Hepatic stellate cell (primary cell): ENCODE results near the gene RIMBP3B.
"Not testable (repeated sequence)": the region's sequence is repeated elsewhere in the genome, so short reads cannot be mapped to it uniquely, and the experiment has no call there.

Experiments
- DNase-seq: peaks from one replicate; pipeline ENCODE4 v3.0.0; 2011; ENCODE audit warnings: low spot score

Gene RIMBP3B

DNA sequence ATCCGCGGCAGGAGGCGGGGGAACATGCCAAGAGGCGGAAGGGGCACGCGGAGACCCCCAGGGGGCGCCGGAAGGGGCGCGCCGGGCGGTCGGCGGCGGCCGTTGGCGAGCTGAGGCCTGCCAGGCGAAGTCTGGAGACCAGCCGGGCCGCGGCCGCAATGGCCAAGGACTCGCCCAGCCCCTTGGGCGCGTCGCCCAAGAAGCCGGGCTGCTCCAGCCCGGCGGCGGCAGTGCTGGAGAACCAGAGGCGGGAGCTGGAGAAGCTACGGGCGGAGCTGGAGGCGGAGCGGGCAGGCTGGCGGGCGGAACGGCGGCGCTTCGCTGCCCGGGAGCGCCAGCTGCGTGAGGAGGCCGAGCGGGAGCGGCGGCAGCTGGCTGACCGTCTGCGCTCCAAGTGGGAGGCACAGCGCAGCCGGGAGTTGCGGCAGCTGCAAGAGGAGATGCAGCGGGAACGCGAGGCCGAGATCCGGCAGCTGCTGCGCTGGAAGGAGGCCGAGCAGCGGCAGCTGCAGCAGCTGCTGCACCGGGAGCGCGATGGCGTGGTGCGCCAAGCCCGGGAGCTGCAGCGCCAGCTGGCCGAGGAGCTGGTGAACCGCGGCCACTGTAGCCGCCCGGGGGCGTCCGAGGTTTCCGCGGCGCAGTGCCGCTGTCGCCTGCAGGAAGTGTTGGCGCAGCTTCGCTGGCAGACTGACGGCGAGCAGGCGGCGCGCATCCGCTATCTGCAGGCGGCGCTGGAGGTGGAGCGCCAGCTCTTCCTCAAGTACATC lies at the start of gene RIMBP3B:
RIMBP3B (plus strand) TSS at position 51 of the 767 bp plus-strand sequence; CDS start at position 159, 108 bp downstream.
- not testable (repeated sequence) for DNase-seq

DNA sequence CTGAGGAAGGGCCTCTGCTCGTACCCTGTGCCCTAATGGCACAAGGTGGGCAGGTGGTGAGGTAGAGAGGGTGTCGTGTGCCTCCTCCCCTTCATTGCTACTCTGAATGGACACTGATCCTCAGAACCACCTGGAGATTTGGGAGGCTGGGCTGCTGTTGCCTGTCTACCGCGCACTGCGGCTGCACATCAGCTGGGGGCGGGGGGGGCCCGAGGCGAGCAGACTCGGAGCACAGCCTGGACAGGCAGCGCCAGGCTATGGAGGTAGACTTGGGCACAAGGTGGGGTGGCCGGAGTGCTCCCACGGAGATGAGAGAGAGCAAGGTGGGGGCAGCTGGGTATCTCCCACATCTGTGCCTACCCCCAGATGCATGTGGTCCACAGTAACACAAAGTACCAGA lies 26.0 kb upstream of the RIMBP3B start:
- DNase-seq = not testable (repeated sequence)

DNA sequence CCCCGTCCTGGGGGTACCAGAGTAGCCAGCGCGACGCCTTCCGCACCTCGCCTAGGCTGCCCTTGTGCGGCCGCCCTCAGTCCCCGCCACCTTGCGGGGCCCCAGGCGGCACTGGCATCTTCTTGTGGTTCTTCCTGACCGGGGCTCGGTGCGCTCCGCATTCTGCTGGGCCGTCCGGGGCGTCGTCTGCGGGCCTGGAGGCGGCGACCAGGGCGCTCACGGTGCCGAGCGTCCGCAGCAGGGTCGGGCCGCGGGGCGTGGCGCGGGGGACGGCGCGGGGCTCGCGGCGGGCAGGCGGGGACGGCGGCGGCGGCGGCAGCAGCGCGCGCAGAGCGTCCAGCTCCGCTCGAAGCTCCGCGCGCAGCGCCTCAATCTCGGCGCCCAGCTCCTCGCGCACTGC lies 23.0 kb upstream of the RIMBP3B start:
- not testable (repeated sequence) for DNase-seq

DNA sequence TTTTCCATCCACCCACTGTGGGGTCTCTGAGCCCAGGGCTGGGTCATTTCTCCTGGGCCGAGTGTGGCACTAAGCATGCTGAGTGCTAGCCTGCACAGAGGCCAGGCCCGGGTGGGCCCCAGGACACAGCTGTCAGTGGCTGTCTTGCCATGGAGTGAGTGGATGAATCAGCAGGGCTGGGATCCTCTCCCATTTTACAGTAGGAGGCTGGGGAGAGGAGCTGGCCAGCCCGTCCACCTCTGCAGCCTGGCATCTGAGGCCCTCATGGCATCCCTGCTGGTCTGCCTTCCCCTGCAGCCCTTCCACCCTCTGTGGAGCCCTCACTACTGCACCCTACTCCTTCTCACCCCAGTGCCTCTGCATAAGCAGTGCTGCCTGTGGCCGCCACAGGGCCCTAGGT lies 21.1 kb upstream of the RIMBP3B start:
- DNase-seq = not testable (repeated sequence)

- not testable (repeated sequence) for DNase-seq
Measured at GRCh38 chr22:21363061-21363460, 20.5 kb upstream of the RIMBP3B start.

DNA sequence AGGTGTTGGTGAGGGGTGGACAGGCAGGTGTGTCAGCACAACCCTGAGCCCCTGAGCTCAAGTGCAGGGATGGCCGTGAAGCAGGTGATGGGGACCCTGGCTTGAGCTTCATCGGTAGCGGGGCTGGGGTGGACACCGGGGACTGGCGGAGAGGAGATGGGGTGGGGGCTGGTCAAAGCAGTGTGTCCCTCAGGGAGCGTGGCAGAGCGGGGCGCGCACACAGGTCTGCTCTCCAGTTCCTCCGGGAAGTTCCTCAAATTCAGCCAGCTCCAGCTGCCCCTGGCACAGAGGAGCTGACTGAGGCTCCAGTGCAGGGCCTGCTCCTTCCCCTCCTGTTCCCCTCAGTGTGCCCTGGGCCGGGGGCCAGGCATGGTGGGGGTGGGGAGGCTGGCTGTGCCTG lies 19.7 kb upstream of the RIMBP3B start:
- not testable (repeated sequence) for DNase-seq

- not testable (repeated sequence) for DNase-seq
Measured at GRCh38 chr22:21364362-21364761, 19.2 kb upstream of the RIMBP3B start.

DNA sequence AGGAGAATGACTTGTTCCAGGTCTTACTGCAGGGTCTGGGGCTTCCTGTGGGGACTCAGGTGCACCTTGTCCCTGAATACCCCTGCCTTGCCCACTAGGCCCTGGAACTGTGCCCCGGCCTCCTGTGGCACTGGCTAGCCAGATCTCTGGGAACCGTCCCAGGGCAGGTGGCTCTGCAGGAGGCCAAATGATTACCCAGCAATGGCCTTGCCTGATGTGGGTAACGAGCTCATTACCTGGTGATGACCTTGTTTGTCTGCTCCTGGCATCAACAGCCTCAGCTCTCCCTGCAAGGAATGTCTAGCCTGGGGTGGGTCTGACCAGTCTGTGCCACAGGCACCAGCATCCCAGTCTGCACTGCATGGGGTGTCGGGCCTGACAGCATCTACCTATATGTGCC lies 18.2 kb upstream of the RIMBP3B start:
- not testable (repeated sequence) for DNase-seq

- DNase-seq = not testable (repeated sequence)
Measured at GRCh38 chr22:21368603-21369310, 14.8 kb upstream of the RIMBP3B start.

DNA sequence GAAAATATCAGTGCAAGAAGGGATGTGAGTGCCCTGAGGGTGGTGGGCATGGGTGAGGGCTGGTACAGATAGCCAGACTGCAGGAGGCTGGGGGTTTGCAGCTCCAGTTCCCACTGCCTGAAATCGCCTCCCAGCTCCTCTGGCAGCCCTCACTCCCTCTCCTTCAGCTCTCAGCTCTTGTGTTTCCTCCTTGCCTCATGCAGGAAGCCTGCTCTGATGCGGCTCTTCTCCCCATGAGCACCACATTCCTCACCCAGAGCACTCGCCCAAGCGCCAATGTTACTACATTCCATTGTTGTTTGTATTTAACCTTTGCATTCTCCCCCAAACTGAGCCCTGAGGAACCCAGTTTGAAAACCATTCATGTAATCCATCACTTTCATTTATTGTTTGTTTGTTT lies 7.7 kb upstream of the RIMBP3B start:
- DNase-seq = not testable (repeated sequence)

- DNase-seq = not testable (repeated sequence)
Measured at GRCh38 chr22:21384468-21385357, 1.2 kb downstream of the RIMBP3B start.

DNA sequence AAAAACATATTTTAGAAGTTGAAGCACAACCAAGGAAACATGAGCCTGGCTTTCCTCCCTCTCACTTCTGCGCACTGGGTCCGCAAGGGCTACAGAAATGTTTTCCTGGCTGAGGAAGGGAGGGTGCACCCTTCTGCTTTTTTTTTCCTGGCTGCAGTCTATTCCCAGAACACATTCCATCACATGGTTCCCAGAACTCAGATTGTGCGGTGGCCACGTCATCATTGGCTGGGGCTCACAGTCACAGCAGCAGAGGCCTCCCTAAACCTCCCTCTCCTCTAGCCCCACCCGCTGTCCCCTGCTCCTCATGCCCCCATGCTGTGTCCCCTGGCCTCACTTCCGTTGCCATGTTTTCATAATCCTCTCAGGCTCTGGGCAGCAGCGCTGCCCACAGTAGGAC lies 5.9 kb downstream of the RIMBP3B start:
- not testable (repeated sequence) for DNase-seq

DNA sequence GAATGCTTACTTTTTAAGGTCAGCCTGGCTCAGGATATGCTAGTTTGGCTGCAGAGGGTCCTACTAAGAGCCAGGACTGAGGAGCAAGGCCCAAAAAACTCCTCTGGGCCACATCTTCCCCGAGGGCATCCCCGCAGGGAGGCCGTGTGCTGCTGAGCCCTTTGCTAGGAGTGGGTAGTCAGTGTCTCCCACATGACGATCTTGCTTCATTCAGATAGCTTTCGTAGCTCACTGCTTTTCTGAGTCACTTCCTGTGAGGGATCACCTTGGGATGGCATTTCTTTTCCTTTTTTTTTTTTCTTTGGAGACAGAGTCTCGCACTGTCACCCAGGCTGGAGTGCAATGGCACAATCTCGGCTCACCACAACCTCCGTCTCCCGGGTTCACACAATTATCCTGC lies 6.5 kb downstream of the RIMBP3B start:
- not testable (repeated sequence) for DNase-seq

- DNase-seq = not testable (repeated sequence)
Measured at GRCh38 chr22:21394613-21395012, 11.1 kb downstream of the RIMBP3B start.

DNA sequence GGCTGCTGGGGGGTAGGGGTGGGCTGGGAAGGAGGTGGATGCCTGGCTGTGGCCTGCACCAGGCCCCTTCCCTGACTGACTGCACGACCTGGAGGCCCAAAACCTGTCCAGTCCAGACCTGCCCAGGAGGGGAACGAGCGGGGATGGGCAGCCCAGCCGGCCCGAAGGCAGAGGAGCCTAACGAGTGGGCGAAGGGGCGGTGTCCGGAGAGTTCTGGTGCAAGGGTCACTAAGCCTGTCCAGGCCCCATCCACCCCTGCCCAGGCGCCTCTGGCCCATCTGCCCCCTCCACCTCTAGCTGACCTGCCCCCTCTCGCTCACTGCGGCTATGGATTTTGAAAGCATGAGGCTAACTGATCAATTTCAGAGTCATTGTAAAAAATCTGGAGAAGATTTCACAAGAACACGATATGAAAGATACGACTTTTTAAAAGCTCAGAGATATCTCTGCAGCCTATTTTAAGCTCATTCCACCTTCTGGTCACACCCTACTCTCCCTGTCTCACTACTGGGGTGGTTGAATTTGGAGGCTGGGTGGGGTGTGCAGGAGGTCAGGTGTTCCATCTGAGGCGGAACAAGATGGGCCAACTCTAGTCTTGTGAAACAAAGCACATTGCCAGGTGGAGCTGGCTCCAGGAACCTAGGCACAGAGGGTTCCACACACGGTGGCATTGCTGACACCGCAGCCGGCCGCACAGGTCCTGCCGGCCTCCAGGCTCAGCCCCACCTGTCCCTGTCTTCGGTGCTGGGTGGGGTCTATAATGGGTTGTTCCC lies 17.8 kb downstream of the RIMBP3B start:
- not testable (repeated sequence) for DNase-seq

- DNase-seq = not testable (repeated sequence)
Measured at GRCh38 chr22:21402763-21403314, 19.3 kb downstream of the RIMBP3B start.

- not testable (repeated sequence) for DNase-seq
Measured at GRCh38 chr22:21407139-21407538, 23.6 kb downstream of the RIMBP3B start.

DNA sequence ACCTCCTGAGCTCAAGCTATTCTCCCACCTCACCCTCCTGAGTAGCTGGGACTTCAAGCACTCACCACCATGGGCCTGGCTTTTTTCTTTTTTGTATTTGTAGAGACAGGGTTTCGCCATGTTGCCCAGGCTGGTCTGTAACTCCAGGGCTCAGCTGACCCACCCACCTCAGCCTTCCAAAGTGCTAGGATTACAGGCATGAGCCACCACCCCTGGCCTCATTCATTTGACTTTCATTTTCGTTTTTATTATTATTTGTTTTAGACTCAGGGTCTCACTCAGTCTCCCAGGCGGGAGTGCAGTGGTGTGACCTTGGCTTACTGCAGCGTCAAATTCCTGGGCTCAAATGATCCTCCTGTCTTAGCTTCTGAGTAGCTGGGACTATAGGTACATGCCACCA lies 24.2 kb downstream of the RIMBP3B start:
- DNase-seq = not testable (repeated sequence)

GRCh38 chr22:21416375-21416774 lies 32.8 kb downstream of the RIMBP3B start:
- not testable (repeated sequence) for DNase-seq

- DNase-seq = not testable (repeated sequence)
Measured at GRCh38 chr22:21417227-21417746, 33.7 kb downstream of the RIMBP3B start, which contains the start of gene HIC2. Gene HIC2, plus strand, starts transcription at chr22:21417371. Its CDS starts 25,461 bp downstream, at chr22:21442832.

GRCh38 chr22:21417853-21418252 lies 34.3 kb downstream of the RIMBP3B start:
- DNase-seq = not testable (repeated sequence)
